Right atrium auricular region (tissue), 2 donors: ENCODE data around the gene USF3. TPM values are rescaled to one million over a fixed set of nuclear protein-coding genes. Genes with fewer than 3 reads are reported as not detected.

Source experiments
- DNase-seq: peaks from one replicate; pipeline ENCODE4 v3.0.0-alpha.2; 2019; ENCODE audit warnings: low spot score
- H3K27ac ChIP-seq, 2 donors: fragments of 200-600 bp; sonication (generic); 1 replicate in 1 of 2; 2 replicates in 1 of 2; pipeline ENCODE4 v1.5.1; 2016 to 2019
- H3K27me3 ChIP-seq, 2 donors: fragments of 200-600 bp; sonication (generic); one replicate each; pipeline versions ENCODE4 v1.5.1 to v1.6.0; 2017 to 2019
- H3K36me3 ChIP-seq: fragments of 200-600 bp; sonication (generic); one replicate; pipeline ENCODE4 v1.5.1; 2016
- H3K4me1 ChIP-seq, 2 donors: fragments of 200-600 bp; sonication (generic); one replicate each; pipeline versions ENCODE4 v1.5.1 to v1.6.0; 2017 to 2019
- H3K4me3 ChIP-seq, 2 donors: fragments of 200-600 bp; sonication (generic); 1 replicate in 1 of 2; 2 replicates in 1 of 2; pipeline ENCODE4 v1.5.1; 2017 to 2019; ENCODE audit warnings: mild to moderate bottlenecking in 1 of 2, moderate library complexity in 1 of 2
- H3K9me3 ChIP-seq, 2 donors: fragments of 200-600 bp; sonication (generic); one replicate each; pipeline ENCODE4 v1.5.1; 2019
- CTCF ChIP-seq, 2 donors: fragments of 200-600 bp; sonication (generic); IDR thresholded peaks; one replicate each; pipeline ENCODE4 v1.5.1; 2019; ENCODE audit warnings: antibody characterized with exemption in 2 of 2
- total RNA-seq, 2 donors: library from RNA; depleted of rRNA; stranded (reverse); fragments of >200 nt; gene quantifications; one replicate each; pipeline ENCODE4 v1.1.0, GENCODE V29; 2016

Gene USF3
- total RNA-seq, 2 donors from 2014 or later: 16.2 to 20.8 TPM

- TF ChIP-seq CTCF (IDR thresholded peaks at IDR 0.05): no peak
Observed at GRCh38 chr3:113707835-113708234, 11.4 kb upstream of the USF3 start.

GRCh38 chr3:113698956-113699355, 2.5 kb upstream of the USF3 start:
- H3K9me3 ChIP-seq: no peaks in the 10 kb centered on the region
- TF ChIP-seq CTCF (IDR thresholded peaks at IDR 0.05): no peak
- peaks cover 0 to 34% of the 10 kb centered on the region in 2 donors for H3K4me1 ChIP-seq
- H3K36me3 ChIP-seq: no peaks in the 10 kb centered on the region
- H3K27ac ChIP-seq: peak overlapping the region; percentile 17 to 100
- no peaks in the 10 kb centered on the region for H3K27me3 ChIP-seq
- no peak for DNase-seq
- H3K4me3 ChIP-seq: peak overlapping the region; percentile 14 to 40

More at GRCh38 chr3:113707835-113708234, 11.4 kb upstream of the USF3 start:
- H3K27me3 ChIP-seq: no peaks in the 10 kb centered on the region
- H3K4me3 ChIP-seq: no peak overlapping the region
- H3K36me3 ChIP-seq: no peaks in the 10 kb centered on the region
- H3K4me1 ChIP-seq: no peaks in the 10 kb centered on the region
- DNase-seq: no peak
- no peaks in the 10 kb centered on the region for H3K9me3 ChIP-seq
- H3K27ac ChIP-seq: no peak overlapping the region

GRCh38 chr3:113698213-113698742, 1.8 kb upstream of the USF3 start:
- Histone ChIP-seq H3K4me1 (peaks cover 0 to 37% of the 10 kb centered on the region in 2 donors), H3K9me3 (no peaks in the 10 kb centered on the region), H3K27ac (peak overlapping the region; percentile 89 to 100), H3K36me3 (no peaks in the 10 kb centered on the region), H3K27me3 (no peaks in the 10 kb centered on the region), H3K4me3 (peak overlapping the region in 1 of 2 donors; percentile 40)
- no peak for DNase-seq
- TF ChIP-seq CTCF (IDR thresholded peaks at IDR 0.05): no peak

GRCh38 chr3:113697500-113698090, 1.2 kb upstream of the USF3 start:
- Histone ChIP-seq H3K4me3 (peak overlapping the region; percentile 100), H3K27me3 (no peaks in the 10 kb centered on the region), H3K27ac (peak overlapping the region; percentile 89 to 100), H3K9me3 (no peaks in the 10 kb centered on the region), H3K36me3 (no peaks in the 10 kb centered on the region), H3K4me1 (peaks cover 0 to 37% of the 10 kb centered on the region in 2 donors)
- no peak for TF ChIP-seq CTCF (IDR thresholded peaks at IDR 0.05)
- no peak for DNase-seq

GRCh38 chr3:113696658-113697499, 437 bp upstream of the USF3 start:
- Histone ChIP-seq H3K4me1 (peaks cover 0 to 37% of the 10 kb centered on the region in 2 donors), H3K27me3 (no peaks in the 10 kb centered on the region), H3K4me3 (peak overlapping the region; percentile 100), H3K9me3 (no peaks in the 10 kb centered on the region), H3K36me3 (no peaks in the 10 kb centered on the region), H3K27ac (peak overlapping the region; percentile 100)
- TF ChIP-seq CTCF (IDR thresholded peaks at IDR 0.05): no peak
- peak; percentile 100 for DNase-seq
